ENCODE data around the gene ZNF605. TPM values are rescaled to one million over a fixed set of nuclear protein-coding genes. Genes with fewer than 3 reads are reported as not detected.

Gene ZNF605
- total and polyA plus RNA-seq, 2 donors (not counting 3 experiments of a cell fraction or from before 2014, with no cell fraction given) = 2.4 to 11.3 TPM

GRCh38 chr12:132986885-132987225 is 30.7 kb upstream of the ZNF605 start:
- dilution Hi-C loops (cut with MboI; ENCODE audit: extremely low pct_ligation_motif_present, low sequenced_read_pairs) (no loop called here), intact Hi-C loops (cut with micrococcal nuclease) (loop anchor here (1.0 kb wide), 4 partner anchors 31 to 143 kb away; partner anchors contain the start of genes ZNF10, ZNF140, ZNF605 and ZNF84)
- CTCF ChIA-PET = interaction anchor here (1.1 to 1.3 kb wide), 2 partner anchors 12 to 194 kb away, joined by 3 read pairs; partner anchors contain the start of gene ZNF268
- peak overlapping the region; percentile 16 to 91 (median 61) for H3K4me3 ChIP-seq (replicated peaks in 1 of 3; ENCODE audit: insufficient read depth in 1 of 3, low read depth in 1 of 3, low read length in 3 of 3)
- no peaks in the 10 kb centered on the region for H3K9me3 ChIP-seq (replicated peaks; ENCODE audit: control insufficient read depth, insufficient read depth, low read length)
- peak overlapping the region; percentile 100 for H2AFZ ChIP-seq (ENCODE audit: low read depth, low read length)
- peak overlapping the region; percentile 79 for H3K9ac ChIP-seq (replicated peaks; ENCODE audit: extremely low read depth, insufficient read depth, low read length)
- DNase-seq (ENCODE audit: low read depth, low spot score) (no peak), FAIRE-seq (no peak)
- POLR2A ChIA-PET = interaction anchor here (1.9 kb wide), 1 partner anchor 194 kb away, joined by 6 read pairs; the partner anchor contains the start of gene ZNF268
- no peaks in the 10 kb centered on the region for H3K36me3 ChIP-seq (ENCODE audit: control insufficient read depth in 2 of 2, extremely low read depth in 1 of 2, insufficient read depth in 2 of 2, low read length in 2 of 2)
- H4K20me1 ChIP-seq (replicated peaks; ENCODE audit: control insufficient read depth, extremely low read depth, insufficient read depth, low read length) = no peaks in the 10 kb centered on the region
- H3K79me2 ChIP-seq (ENCODE audit: control insufficient read depth, insufficient read depth, low read length) = peaks cover 40% of the 10 kb centered on the region
- H3K27me3 ChIP-seq (ENCODE audit: control insufficient read depth in 2 of 2, insufficient read depth in 2 of 2, low read length in 2 of 2) = no peaks in the 10 kb centered on the region
- no peaks in the 10 kb centered on the region for H3K9me1 ChIP-seq (replicated peaks; ENCODE audit: control insufficient read depth, extremely low read depth, insufficient read depth, low read length)
- H3K27ac ChIP-seq (ENCODE audit: insufficient read depth, low read depth, low read length) = no peak overlapping the region
- H3K4me1 ChIP-seq (ENCODE audit: control insufficient read depth, extremely low read depth, insufficient read depth, low read length) = peaks cover 11% of the 10 kb centered on the region
- H3K4me2 ChIP-seq (ENCODE audit: insufficient read depth, low read length) = peak overlapping the region; percentile 95
- no TSS peak for BruUV-seq (replicated peaks)
- TF ChIP-seq MYC (IDR thresholded peaks at IDR 0.05; ENCODE audit: low read depth, low read length) (no peak), GATA2 (IDR thresholded peaks at IDR 0.05; ENCODE audit: insufficient read depth, insufficient read length, low read depth, low read length) (no peak), FOS (IDR thresholded peaks at IDR 0.05; ENCODE audit: borderline replicate concordance, insufficient read depth, low read length) (no peak), POLR2A (IDR thresholded peaks at IDR 0.05; ENCODE audit: low read depth, low read length) (no peak), POLR2AphosphoS5 (IDR thresholded peaks at IDR 0.05; ENCODE audit: insufficient read depth, low read depth, low read length) (no peak), JUN (IDR thresholded peaks at IDR 0.05; ENCODE audit: borderline replicate concordance, insufficient read depth, insufficient read length, low read depth) (no peak), MAX (IDR thresholded peaks at IDR 0.05; ENCODE audit: insufficient read depth, insufficient read length) (no peak), EZH2 (IDR thresholded peaks at IDR 0.05; ENCODE audit: borderline replicate concordance, low read depth, low read length, severe bottlenecking) (no peak), CTCF (IDR thresholded peaks at IDR 0.05; ENCODE audit: extremely low read depth in 1 of 2, insufficient read depth in 1 of 2, low read depth in 1 of 2, low read length in 2 of 2) (no peak)
